ENCODE data around the gene ABCA8.

Gene ABCA8

DNA sequence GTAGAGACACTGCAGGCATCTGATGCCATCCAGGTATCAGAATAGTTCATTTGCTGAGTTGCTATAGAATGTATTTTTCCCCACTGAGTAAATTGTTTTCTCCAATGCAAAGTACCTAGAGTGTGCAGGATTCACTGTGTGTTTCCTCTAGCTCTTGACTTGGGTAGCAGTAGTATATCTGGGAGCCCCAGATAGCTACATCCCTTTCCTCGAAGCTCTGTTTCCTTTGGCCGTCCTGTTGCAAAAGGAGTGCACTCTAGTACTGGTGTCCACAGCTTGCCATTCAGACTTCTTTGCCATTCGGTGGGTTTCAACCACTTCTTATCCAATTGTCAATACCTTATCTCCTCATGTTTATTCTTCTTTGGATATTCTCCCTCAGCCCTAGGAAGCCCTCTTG lies 12.8 kb downstream of the ABCA8 start:
- no peak for DNase-seq (ENCODE audit: low spot score)

DNA sequence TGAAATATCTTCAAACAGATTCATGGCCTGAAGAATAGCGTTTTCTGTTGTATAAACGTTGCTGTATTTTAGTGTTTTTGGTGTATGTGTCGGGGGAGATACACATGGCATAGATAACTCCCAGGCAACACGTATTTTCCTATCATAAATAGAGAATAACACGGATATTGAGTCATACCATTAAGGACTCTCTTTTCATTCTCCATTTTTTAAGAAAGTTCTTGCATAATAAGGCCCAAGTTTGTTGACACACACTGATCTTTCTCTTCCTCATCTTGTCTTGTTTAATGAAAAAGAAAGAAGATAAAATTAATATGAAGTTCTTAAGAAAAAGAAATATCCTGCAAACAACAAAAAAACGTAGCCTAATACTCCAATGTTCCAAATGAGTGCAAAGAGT lies 13.4 kb downstream of the ABCA8 start:
- no peak for DNase-seq (ENCODE audit: low spot score)

DNA sequence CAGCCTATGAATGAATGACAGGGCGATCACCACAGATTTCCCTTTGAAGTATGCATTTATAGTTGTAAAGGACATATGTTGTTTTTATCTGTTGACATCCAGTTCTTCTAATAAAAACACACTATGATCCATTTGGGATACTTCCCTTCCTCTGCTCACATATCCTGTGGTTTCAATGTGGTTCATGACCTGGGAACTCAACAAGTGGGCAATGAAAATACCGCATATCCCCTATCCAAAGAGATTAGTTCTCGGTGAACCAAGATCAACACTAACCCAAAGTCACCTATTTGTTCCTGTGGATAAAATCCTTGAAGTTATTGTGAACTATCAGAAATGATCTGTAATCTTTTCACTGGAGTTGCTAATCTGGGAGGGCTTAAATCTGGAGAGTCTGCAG lies 16.0 kb downstream of the ABCA8 start:
- DNase-seq (ENCODE audit: low spot score) = no peak

DNA sequence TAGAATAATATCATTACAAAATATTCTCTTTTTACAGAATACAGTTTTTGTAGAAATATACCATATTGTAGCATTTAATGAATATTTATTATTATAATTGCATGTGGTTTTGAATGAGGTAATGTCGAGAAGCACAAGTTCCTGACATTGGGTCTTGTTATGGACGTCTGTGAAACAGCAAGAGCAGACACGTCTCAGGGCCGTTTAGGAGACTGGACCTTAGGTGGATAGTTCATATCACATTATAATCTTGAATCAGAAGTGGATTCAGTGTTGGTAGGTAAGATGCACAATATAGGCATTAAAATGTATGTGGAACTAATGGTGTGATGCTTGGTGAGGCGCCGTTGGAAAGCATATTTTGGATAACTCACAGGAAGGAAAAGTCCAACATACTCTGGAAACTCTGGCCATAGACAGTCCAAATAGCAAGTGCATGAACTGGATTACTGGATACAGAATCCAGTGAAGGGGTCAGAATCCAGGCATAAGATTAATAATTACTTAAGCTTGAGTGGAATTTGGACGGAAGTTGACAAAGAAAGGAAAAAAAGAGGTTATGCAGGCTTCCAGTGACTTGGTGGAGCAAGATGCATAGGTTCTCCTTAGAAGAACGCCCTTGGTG lies 17.2 kb downstream of the ABCA8 start:
- no peak for DNase-seq (ENCODE audit: low spot score)

DNA sequence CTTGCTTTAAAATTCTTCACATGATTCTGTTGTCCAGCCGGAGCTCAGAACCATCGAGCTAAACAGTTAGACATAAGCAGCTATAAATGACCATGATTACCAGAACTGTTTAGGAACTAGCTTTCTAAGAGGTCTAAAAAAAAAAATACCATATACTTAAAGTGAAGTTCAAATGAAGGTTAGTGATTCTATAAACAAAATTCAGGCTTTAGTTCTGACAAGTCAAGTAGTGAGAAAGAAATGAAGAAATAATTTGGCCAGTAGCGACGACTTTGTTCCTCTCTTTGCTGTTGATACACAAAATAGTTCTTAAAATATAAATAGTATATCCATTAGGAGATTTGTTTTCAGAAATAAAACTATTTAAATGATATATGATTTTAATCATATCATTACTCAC lies 27.7 kb downstream of the ABCA8 start:
- DNase-seq (ENCODE audit: low spot score) = no peak

DNA sequence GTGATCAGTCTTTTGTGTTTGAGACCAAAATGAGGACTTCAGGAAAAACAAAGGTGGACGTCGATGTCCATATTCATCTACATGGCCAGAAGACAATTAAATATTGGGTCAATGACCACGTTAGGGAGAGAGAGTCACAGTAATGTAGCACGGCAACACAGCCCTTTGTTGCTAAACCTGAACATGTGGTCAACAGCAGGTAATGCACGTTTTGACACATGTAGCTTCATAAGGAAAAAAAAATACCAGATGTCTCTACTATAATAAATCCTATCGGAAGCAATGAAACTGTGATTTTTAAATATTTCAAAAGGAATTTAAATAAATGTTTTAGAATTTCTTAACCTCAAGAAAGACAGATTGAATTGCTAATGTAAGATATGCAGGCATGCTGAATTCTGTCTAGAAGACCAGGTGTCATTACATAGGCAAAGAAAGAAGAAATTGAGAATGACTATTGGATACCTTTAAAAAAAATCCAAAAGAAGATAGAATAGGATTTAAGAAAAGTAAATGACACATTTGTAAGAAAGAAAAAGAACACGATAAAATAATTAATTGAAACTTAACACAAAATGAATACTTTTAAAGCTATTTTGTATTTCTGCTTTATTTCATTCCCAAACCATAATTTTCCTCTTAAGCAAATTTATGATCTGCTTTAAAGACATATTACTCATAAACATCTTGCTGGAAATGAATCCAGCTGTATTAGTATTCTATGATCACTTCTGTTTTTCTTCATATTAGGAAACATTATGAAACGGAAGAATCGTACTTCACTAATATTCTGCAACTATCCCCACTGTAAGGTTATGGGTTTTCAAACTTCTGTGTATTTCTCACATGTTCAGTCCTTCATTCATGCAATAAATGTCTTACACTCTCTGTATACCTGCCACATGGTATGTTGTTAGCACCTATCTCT lies 30.1 kb downstream of the ABCA8 start:
- DNase-seq (ENCODE audit: low spot score) = no peak

DNA sequence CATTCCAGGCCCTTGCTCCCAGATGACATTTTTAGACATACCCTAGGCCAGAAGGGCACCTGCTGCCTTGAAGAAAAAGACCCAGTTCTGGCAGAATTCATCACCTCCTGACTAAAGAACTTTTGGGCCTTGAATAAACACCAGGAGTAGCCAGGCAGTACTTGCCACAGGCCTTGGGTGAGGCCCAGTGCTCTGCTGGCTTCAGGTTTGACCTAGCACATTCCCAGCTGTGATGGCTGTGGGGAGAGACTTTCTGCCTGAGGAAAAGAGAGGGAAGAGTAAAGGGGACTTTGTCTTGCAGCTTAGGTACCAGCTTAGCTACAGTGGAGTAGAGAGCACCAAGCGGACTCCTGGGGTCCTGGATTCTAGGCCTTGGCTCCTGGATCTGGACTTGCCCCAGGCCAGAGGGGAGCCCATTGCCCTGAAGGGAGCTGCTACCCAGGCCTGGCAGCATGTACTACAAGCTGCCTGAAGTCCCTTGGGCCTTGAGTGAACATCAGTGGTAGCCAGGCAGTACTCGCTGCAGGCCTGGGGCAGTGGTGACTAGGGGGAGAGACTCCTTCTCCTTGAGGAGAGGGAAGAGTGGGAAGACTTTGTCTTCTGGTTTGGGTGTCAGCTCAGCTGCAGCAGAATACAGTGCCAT lies 44.3 kb downstream of the ABCA8 start:
- DNase-seq (ENCODE audit: low spot score) = no peak

DNA sequence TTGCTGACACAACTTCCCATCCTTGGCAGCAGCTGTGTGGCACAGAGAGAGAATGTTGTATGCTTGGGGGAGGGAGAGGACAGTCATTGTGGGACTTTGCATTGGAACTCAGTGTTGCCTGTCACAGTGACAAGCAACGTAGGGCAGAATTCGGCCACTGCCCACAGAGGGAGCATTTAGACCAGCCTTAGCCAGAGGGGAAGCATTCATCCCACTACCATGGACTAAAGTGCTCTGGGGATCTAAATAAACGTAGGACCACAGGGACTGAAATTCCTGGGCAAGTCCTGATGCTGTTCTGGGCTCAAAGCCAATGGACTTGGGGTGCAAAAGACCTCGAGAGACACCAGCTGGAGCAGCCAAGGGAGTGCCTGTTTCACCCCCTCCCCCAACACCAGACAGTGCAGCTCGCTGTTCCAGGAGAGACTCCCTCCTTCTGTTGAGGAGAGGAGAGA lies 44.9 kb downstream of the ABCA8 start:
- no peak for DNase-seq (ENCODE audit: low spot score)

DNA sequence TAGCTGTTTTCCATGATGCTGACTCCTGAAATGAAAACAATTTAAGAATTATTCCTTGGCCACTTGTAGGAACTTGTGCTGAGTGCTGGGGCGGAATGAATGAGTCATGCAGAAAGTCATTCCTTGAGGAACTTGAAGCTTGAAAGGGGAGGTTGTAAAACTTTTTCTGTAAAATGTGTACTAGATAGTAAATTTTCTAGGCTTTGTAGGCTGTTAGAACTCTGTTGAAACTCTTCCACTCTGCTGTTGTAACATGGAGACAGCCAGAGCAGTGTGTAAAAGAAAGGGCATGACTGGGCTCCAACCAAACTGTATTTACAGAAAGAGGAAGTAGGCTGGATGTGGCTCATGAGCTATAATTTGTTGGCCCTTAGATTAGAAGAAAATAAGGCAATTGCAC lies 46.1 kb downstream of the ABCA8 start:
- no peak for DNase-seq (ENCODE audit: low spot score)

DNA sequence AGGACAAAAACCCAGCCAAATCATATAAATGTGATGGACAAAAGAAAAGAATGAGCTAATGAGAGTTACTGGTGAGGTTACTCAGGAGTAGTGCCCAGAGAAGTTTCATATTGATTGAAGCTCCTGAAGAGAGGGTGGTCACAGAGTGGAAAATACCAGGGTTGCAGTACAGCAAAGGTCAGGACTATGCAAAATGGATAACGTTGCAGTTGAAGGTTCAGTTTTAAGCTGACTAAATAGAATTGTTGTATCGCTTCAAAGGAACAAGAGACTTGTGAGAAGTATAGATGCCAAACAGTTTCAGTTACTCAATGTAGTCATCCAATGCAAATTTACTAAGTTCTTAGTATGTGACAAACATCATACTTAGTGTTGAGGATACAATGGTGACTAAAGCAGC lies 47.1 kb downstream of the ABCA8 start:
- DNase-seq (ENCODE audit: low spot score) = no peak

DNA sequence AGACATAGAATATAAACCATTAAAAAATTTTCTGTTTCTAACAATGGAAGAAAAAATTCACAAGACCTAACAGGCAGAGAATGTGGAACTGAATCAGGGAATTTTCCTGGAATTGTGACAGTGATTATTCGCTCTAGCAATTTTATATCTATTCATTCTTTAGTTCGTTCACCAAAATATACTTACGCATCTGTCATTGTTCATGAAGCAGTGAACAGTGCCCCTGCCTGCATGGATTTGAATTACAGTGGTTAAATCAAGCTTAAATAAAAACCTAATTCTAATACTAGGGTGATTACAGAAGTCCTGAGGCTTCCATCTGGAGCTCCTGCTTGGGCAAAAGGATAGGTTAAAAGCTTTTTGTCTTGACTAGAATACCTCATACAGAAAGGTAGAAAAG lies 48.6 kb downstream of the ABCA8 start:
- no peak for DNase-seq (ENCODE audit: low spot score)

DNA sequence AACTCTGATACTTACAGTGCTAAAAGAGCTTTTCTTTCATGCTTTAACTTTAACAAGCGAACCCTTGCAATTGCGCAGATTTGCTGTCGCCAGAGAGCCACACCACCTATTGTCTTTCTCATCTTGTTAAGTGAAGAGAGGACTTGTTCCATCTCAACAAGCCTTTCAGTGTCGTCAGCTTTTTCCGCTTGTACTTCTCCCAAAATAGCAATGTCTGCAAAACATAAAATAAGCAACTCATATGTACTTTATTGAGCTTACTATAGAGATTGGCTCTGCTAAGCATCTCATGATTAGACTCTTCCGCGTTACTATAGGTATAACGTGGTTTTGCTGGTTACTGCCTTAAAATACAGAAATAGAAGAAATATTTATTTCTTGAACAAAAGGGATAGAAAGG lies 51.9 kb downstream of the ABCA8 start:
- DNase-seq (ENCODE audit: low spot score) = no peak

DNA sequence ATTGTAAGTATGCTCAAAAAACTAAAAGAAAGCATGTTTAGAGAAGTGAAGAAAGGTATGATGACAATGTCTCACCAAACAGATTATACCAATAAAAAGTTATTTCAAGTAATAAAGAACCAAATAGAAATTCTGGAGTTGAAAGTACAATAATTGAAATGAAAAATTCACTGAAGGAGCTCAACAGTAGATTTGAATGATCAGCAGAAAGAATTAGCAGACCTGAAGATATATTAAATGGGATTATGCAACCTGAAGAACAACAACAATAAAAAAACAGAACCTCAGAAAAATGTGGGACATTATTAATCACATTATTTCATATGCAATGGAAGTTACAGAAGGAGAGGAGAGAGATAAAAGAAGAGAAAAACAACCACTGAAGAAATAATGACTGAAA lies 57.6 kb downstream of the ABCA8 start:
- DNase-seq (ENCODE audit: low spot score) = no peak

DNA sequence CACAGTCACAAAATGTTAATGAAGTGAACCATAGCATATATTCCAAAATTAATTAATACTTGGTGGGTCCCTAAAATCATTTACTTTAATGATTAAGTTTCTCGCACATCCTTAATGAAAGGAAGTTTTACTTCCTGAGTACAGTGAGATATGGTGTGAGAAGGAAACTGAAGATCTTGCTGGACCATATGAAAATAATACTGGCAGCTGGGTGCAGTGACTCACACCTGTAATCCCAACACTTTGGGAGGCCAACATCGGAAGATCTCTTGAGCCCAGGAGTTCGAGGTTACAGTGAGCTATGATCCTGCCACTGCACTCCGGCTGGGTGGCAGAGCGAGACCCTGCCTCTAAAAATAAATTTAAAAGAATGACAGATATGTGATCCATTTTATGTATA lies 62.5 kb downstream of the ABCA8 start:
- no peak for DNase-seq (ENCODE audit: low spot score)

DNA sequence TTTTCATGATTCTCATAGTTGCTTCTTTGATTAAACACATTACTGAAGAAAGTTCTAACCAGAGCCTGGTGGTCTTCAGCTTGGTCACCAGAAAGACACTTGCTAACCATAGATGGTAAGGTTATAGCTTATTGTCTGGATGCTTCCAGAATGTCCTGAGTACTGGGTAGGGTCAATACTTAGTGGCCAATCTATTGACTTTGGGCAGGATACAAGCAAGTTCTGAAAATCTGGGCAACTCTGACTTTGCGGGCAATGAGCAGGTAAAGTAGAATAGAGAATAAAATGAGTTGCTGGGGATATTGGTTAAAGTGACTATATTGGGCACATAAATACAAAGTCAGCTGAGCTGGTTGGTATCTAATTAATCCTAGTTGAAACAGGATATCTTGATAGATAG lies 63.0 kb downstream of the ABCA8 start:
- no peak for DNase-seq (ENCODE audit: low spot score)

DNA sequence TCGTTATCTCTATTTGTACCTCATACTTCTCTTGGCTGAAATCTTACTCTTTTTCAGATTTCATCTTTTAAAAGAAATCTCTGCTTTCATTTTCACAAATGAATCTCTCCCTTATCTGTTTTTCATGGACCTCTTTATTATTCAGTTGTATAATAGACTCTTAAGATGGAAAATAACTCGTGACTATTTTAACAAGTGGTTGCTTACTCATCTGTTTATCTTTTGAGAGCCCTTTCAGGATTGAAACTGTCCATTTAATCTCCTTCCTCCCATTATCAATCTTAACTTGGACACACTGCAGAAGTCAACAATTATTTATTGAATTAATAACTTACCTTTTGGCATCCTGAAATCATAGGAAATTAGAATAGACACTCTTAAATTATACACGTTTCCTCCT lies 68.8 kb downstream of the ABCA8 start:
- DNase-seq (ENCODE audit: low spot score) = no peak

DNA sequence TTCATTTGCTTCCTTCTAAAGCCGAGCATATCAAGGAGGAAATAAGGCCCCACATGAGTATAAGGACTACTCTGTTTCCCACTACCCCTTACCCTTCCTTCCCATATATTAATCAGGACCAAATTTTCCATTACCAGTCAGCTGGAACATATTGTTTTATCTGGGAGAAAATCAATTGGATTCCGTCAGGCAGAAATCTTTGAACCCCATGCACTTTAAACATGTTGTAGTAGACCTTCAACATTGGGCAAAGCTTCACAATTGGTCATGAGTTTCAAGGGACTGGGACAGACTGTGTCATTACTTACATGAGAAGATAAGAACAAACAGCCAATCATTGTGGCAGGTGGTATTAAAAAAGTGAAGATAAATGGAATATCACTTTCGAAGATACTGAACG lies 70.3 kb downstream of the ABCA8 start:
- DNase-seq (ENCODE audit: low spot score) = no peak

DNA sequence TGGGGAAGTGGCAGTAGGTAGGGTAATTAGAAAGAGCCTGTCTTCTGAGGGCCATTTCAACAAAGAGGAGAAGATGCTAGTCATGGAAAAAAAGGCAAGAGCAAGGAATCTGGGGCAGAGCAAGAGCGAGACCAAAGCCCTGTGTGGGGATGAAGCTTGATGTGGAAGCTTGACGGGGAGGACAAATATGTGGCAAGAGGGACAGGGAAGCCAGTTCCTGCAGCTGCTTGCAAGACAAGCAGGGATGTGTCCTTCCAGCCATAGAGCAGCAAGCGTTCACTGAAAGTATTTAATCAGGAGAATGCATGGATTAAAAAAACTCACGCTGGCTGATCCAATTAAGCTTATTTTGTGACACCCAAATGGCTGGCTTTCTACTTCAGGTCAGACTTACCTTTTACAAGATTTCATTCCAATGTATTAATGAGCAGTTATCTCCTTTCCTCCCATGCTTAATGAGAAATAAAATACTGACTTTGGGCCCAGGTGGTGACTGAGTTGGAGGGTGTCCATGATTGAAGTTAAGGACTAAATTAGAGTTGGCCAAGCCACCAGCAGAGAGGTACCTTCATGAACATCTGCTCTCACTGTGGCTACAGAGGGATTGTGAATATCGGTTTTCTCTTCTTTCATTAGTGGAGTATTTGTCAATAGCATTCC lies 76.8 kb downstream of the ABCA8 start:
- no peak for DNase-seq (ENCODE audit: low spot score)

DNA sequence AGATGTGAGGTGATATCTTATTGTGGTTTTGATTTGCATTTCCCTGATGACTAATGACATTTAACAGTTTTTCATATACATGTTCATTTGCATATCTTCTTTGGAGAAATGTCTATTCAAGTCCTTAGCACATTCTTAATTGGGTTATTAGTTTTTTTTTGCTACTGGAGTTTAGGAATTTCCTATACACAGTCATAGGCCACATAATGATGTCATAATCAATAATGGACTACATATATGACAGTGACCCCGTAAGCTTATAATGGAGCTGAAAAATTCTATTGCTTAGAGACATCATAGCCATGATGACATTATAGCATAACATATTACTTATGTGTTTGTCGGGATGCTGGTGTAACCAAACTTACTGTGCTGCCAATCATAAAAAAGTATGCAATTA lies 83.7 kb downstream of the ABCA8 start:
- DNase-seq (ENCODE audit: low spot score) = no peak

DNA sequence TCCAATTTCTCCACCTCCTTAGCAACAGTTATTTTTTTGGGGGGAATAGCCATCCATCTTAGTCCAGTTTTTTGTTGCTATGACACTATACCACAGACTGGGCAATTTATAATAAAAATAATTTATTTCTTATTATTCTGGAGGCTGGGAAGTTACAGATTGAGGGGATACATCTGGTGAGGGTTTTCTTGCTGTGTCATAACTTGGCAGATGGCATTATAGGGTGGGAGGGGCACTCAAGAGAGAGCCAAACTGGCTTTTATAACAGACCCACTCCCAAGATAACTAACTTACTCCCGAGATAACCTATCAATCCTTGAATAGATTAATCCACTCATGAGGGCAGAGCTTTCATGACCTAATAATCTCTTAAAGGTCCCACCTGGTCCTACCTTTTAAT lies 84.2 kb downstream of the ABCA8 start:
- no peak for DNase-seq (ENCODE audit: low spot score)

DNA sequence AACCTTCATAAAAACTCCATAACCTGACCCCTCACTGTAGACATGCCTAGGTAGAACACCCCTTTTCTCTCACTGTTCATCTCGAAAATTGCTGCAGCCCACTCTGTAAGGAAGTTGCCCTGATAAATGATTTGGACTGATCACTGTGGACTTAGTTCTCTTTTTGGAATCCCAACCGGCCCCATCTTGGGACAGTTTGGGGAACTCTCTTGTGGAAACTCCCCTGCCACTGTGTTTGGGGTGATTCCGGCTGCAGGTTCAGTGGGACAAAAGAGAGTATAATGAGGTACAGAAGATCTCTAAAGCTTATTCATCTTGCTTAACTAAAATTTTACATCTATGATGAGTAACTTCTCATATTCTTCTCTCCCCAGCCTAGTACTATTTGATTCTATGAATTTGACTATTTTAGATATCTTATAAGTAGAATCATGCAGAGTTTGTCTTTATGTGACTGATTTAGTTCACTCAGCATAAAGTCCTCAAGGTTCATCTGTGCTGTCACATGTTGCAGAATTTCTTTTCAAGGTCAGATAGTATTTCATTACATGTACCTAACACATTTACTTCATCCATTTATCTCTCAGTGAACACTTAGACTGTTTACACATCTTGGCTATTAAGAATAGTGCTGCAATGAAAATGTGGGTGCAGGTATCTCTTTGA lies 84.9 kb downstream of the ABCA8 start:
- DNase-seq (ENCODE audit: low spot score) = no peak

DNA sequence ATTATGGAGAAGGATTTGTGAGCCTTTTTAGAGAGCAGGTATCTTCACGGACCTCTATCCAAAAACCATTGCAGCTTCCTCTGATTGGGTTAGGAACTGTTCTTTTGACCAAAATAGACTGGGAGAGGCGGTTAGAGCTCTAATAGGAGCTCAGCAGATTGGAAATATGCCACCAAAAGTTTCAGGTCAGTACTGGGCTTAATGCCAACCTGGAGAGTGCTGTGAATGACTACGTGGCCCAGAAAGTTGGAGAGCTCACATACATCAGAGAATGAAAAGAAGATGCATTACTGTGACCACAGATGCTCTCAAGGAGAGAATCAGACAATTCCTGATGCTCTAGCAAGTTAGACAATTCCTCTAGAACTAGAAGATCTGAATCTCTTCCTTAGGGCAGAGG lies 86.5 kb downstream of the ABCA8 start:
- DNase-seq (ENCODE audit: low spot score) = no peak

All from hematopoietic multipotent progenitor cell treated with erythropoietin and hydrocortisone succinate and interleukin-3 and kit ligand, for 15 days (in vitro differentiated cells).